SHP77 (cell line): ENCODE measurements around the gene NOS1AP.

Source experiments
- DNase-seq, 2 experiments: peaks; one replicate each; lab custom pipeline; 2025; lab: John Stamatoyannopoulos, UW

NOS1AP gene

DNA sequence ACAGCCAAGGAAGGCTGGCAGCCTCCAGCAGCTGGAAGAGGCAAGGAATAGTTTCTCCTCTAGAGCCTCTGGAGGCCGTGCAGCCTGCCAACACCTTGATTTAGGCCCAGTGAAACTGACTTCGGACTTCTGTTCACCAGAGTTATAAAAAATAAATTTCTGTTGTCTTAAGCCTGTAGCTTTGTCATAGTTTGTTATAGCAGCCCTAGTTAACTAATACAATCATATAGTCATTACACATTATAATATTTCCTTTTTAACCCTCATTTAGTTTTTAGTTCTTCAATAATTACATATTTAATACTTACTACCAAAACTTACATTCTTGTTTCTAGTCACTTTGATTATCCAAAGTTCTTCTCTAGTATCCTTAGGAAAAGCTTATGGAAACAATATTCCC lies 20.3 kb downstream of the NOS1AP start:
- no peak for DNase-seq

DNA sequence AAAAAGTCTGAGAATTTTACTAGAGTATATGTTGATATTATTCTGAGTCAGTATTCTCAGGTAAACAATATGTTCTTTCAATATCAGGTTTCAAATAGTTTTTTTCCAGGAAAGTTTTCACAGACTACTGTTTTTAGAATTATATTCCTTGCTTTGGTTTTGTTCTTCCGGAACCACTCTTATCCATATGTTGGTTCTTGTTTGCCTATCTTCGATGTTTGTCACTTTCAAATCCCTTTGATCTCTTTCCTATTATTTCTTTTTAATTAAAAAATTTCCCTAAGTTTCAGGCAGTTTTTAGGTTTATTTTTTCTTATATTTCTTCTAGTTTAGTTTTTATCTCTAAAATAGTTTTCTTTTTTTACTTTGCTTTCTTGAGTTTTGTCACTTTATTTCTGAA lies 20.9 kb downstream of the NOS1AP start:
- DNase-seq = no peak

DNA sequence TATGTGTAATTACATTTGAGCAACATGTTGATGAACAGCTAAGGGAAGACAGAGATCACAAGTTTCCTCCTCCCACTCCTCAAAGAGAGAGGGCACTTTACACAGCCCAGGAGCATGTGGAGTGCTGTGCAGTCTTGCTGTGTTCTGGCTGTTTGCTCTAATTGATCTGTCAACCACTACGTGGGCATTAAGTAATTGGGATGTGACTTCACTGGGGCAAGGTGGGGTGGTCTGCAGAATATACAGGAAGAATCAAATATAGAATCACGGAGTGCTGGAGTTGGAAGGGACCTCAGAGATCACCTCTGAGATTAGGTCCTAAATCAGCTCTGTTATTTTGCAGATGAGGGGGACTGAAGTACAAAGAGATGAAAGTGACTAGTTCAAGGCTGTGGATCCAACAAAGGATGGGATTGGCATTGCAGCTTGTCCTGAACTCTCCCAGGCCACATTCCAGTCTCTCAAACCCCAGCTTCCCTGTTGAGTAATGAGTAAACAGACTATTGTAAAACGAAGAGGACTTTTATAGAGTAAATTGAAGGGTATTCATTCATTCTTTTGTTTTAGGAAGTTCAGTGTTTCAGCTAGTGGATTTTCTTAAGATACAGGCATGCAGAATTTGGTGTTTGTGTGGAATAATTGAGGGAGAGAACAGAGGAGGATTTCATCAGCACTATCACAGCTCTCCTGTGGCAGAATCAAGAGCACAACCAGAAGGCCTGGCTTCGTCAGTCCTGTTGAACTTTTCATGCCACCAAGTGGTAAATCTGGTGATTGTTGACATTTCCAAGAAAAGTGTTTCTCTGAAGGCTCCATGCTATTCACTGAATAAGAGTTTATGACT lies 22.4 kb downstream of the NOS1AP start:
- no peak for DNase-seq

DNA sequence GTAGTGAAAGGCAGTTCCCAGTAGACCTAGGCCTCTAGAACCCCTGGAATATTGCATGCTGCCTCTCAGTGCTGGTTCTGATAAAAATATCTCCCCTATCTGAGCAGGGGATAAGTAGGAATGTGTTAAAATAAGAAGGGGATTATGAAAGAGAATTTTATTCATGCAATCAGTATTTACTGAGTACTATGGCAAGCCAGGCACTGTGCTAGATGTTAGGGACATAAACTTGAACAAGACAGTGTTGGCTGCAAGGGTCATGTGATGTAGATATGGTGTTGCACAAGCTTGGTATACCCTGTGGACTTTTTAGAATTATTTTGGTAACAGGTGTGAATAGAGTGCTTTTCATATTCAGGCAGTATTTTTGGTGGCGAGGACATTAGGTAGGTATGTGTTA lies 23.6 kb downstream of the NOS1AP start:
- DNase-seq = no peak

DNA sequence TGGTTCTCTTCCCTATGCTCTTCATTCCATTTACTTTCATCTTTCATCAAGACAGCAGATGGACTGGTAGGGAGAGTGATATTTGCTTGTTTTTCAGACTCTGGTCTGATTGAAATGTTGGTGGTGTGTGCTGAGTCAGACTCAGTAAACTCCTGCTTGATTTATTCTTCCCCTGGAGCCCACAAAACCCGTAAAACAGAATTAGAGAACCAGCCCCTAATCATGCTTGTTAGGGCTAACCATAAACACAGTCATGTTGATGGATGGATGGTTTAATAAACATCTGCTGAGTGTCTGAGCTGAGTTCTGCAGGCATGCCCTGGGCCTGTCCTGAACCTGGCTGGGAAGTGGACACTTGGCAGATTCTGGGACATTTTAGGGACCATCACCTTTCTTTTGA lies 24.8 kb downstream of the NOS1AP start:
- DNase-seq = no peak

DNA sequence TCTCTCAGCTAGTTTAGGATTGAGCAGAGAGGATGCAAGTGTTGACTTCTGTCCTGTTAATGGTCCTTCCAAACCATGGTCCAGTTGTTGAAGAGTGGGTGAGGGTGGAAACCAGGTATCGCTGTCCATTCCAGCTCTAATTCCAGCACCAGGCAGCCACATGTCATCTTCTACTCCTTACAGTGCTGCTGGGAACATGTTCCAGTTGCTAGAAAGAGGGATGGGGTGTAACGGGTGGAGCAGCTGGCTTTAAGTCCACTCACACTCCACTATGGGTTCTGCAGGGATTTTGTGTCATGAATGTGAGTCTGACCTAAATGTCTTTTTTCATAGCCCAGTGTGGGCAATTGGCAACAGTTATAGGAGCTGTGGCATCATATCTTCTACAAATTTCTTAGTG lies 25.2 kb downstream of the NOS1AP start:
- no peak for DNase-seq

DNA sequence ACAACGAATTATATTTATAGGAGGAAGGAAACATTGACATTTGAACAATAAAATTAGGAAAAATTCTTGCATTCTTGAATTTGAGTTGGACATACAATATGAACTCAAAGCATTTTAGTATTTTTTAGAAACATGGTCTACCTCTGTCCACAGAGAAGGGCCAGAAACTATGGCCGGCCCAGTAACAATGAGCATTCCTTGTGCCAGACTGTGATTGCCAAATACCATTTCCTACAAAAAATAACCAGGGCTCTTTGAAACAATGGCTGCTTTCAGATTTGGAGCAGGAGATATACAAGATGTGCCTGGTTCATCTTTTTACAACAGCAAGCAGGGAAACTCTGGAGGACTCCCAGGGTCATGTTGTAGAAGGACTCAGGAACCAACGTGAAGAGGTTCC lies 38.4 kb downstream of the NOS1AP start:
- DNase-seq = no peak

DNA sequence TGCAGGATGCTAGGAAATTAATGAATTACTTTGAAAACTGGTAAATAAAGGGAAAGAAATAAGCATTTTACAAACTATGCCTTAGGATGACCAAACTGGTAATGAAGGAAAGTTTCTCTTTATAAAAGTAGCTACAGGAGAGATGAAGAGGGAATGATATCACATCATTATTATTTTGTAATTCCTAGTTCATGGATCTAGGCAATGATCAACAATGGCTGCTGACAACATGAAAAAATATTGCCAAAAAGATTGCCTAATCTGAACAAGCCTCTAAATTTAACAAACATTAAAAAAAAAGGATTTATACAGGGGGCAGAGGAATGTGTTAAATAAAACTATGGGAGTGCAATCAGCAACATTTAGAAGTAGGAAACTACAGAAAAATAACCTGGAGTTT lies 38.9 kb downstream of the NOS1AP start:
- DNase-seq = no peak

DNA sequence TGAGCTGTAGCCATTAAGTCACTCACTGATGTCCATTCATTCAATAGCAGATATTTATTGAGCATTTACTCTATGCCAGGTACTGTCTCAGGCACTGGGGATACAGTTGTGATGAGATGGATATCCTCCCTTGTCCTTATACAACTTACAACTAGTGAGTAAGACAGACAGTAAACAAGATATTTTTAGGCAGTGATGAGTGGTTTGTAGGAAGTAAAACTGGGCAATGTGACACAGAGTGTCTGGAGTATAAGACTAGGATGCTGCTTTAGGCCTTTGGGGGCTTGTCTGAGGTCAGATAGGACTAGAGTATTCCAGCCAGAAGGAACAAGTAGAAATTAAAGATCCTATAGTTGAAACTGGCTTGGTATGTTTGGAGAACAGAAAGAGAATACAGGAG lies 41.4 kb downstream of the NOS1AP start:
- no peak for DNase-seq

DNA sequence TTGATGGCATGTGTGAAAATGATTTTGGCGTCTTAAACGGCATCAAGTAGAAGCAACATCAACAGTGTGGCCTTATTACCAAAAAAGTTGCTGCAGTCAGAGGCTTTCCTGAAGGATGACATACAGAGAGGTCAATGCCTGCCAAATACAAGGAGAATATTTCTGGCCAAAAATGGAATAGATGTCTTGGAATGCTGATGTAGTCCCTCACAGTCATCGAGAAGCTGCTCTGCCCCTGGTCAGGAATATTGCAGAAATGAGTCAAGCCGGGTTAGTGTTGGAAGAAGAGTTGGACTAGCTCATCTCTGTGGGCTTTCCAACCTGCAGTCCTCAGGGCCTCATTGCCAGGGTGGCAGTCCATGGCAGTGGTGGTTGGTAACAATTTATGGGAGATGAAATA lies 42.1 kb downstream of the NOS1AP start:
- DNase-seq = no peak

DNA sequence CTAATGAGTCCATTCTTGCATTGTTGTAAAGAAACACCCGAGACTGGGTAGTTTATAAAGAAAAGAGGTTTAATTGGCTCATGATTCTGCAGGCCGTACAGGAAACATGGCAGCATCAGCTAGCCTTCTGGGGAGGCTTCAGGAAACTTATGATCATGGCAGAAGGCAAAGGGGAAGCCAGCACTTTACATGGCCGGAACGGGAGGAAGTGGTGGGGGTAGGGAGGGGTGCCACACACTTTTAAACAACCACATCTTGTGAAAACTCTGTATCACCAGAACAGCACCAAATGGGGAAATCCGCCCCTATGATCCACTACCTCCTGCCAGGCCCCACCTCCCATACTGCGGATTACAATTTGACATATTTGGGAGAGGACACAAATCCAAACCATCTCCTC lies 43.9 kb downstream of the NOS1AP start:
- no peak for DNase-seq

DNA sequence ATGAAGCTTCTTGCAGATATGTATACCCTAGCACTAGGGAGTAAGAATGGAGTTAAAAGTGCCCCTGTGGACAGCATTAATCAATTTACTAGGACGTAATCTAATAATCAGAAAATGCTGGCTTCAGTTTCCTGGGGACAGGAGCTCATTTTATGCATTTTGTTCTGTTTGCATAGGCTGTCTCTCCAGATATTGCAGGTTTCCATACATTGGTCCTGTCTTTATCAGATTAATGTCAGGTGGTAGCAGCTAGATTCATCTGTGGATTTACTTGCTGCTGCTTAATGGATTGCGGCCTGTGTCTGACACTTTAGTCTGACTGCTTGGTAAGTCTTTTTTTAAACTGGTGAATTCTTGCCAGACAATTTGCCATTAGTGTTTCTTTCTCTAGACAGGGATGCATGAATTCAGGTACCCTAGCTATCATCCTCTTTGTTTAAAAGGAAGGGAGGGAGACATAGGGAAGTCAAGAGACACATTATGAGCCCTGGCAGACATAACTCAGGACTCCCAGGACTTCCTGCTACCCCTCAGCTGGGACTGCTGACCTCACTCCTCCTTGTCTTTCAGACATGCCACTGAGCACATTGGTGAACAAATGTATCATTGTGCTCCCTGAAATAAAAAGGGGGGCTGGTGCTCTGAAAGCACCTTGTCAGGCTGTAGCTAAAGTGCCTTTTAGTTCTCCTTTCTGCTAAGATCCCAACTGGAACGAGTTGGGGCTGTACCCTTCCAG lies 47.7 kb downstream of the NOS1AP start:
- no peak for DNase-seq

DNA sequence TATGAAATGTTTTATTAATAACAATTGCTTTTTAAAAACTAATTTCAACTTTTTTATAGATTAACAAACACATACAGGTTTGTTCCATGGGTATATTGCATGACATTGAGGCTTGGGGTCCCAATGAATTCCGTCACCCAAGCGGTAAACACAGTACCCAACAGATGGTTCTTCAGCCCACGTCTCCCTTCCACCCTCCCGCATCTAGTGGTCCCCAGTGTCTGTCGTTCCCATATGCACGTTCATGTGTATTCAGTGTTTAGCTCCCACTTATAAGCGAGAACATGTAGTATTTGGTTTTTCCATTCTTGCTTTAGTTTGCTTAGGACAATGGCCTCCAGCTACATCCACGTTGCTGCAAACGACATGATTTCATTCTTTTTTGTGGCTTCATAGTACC lies 48.6 kb downstream of the NOS1AP start:
- DNase-seq = no peak

DNA sequence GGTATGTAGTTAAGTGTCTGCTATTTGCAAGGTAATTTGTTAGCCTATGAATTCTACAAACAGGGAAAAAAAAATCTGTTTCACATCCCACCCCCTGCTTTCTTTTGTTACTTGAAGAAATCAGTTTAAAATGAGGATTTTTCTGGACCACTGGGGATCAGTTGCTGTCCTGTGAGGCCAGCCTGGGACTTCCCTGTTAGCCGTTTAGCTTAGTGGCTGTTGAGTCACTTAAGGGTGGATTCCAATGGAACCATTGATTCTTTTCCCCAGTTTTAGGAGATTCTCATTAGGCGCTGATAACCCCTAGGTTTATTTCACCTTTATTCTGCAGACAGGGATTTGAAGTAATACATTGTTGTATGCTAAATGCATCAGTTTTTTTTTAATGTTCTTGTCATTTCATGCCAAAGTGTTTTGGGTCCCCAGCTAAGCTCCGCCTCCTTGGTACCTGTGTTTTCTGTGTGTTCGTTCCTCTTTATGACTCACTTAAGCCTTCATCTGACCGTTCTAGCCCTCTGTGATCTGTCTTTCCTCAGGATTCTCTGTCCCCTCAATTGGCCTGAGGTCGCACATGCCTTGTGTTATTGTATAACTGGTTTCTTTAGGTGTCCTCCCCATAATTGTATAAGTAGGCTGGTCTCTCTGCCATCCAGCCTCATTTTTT lies 59.3 kb downstream of the NOS1AP start:
- no peak for DNase-seq

DNA sequence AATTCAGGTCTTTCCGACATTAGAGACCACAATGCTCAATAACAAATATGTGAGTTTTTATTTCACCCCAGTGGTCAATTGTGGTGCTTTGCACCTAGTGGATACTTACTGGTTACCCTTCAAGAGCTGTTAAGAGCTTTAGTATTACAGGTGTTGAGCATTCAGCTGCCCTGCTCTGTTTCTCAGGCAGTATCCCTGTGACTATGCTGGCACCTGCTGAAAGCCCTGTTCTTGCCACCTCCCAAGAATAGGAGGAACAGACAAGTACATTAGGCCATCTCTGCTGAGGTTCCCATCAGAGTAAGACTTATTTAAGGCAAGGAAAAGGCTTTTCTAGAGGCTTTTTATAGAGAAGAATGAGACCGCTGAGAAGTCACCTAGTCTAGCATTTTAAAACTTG lies 60.8 kb downstream of the NOS1AP start:
- no peak for DNase-seq

DNA sequence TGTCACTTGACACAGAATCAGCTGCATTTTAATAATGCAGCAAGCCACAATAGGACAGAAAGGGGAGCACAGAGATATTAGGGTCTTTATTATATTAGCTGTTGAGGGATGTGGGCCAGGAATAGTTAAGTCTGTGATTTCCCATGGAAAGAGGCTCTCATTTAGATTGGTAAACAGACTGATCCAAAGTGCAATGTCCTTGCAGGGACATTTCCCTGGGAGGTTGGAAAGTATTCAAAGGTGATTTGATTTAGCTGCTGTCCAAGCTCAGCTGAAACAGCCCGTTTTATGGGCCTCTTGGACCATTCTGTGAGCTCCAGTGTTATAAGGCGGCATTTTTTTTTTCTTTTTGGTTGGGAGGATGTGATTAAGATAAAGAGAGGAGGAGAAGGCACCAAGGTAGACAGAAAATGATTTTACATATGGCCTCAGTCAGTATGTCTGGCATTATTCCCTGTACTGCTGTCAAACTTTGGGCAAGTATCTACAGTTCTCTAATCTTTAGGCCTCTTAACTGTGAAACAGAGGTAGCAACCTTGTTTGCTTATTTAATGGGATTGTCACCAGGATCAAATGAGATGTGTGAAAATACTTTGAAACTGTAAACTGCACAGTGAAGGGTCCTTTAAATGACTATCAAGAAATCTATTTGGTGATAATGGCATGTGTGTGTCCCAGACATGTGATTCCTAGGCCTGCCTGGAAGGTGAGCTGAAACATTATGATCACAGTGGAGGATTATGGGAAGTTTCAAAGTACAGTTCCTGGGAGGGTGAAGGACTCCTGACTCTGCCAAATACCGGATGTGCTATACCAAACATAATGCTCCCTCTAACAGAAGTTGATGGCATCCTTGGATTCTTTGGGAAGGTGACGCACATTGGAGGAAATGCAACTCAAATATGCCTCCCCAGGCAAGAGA lies 62.2 kb downstream of the NOS1AP start:
- no peak for DNase-seq

DNA sequence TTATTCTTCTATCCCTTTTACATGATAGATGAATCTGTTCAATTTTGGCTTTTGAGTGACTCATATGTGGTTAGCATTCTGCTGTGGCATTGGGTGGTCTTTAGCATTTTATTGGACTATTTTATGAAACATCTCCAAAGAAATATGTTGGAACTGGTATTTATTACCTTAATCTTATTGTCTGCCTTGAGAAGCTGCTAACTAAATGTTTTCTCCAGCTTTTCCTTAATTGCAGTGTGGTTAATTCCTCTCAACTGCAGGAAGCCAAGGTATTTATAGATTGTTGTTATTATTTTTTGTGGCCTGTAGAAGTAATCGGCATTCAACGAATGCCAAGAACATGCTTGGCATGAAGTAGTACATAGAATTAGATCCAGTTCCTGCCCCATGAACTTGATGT lies 64.1 kb downstream of the NOS1AP start:
- no peak for DNase-seq

DNA sequence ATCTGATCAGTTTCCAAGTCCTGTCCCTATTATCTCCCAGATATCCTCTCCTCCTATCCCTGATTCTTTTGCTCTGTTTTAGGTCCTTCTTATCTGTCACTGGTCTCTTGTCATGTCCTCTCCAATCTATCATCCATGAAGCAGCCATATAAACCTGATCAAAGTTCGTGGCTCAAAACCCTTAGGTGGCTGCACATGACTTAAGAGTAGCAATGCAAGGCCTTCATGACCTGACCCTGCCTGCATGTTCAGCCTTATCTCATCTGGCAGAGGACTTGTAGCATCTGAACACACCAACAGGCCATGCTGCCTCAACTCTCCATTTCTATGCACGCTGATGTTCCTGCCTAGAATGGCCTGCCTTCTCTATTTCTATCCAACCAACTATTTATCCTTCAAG lies 65.2 kb downstream of the NOS1AP start:
- no peak for DNase-seq

DNA sequence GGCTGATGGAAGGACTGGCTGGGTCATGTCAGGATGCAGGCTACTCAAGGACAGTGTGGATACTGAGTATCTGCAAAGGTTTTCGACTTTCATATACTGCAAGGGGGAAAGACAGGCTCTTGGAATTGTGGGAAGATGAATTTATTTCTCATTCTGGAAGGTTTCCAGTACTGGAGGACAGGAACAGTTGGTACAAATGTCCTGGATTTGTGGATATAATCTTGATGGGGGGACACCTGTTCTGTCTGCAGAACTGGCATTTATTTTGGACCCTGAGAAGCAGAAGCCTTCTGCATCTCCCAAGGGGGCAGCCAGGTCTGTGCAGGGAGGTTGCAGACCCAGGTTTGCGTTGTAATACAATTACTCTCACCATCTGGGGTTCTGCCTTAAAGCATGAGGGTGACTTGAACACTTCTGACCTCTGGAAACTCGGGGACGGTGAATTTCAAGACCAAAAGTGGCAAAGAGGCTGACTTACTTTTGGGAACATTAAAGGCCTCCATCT lies 65.8 kb downstream of the NOS1AP start:
- DNase-seq = no peak

DNA sequence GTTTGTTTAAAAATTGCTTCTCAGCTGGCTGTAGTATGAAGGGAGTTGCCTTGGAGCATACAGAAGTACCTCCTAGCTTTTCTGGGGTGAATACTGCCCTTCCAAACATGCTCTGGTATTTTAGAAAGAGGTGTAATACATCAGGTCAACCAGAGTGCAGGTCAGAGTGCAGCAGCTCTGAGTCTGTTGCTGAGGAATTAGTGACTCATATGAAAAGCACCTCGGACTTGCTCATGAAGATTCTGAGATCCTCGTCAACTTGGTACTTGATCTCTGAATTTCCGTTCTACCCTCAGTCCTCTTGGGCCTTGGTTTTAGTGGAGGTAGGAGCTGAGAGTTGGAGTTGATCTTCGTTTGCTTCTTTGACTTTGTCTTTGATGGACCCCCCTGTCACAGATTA lies 67.3 kb downstream of the NOS1AP start:
- DNase-seq = no peak

DNA sequence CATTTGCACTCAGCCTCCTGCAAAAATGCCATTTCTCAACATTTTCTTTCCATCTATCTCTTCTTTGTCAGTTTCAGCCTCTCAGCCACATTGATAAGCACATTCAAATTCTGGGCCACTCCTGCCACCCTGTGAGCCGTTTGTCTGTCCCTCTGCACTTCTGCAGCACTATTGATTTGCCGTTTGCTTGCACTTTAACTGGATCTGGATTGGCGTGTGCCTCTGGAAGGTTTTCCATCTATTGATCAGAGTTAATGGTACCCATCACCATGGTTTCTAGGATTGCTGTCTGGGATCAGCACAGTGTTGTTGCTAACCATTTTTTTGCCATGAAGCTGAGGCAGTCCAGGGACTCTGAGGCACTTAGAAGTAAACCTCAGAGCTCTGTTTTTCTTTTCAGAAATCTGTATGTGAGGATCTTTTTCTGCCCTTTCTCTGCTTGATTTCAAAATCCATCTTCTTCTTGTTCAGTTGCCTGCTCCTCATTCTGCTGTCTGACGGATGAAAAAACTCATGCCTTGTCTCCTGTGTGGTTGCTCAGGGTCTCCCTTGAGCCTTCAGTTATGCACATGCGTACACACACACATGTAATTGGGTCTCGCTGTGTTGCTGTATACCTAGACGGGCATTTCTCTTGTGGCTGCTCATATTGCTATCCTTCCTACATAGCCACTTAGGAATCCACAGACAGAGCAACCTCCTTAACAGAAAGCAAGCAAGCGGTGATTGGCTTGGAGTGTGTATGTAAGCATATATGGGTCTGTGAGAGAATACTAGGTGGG lies 67.9 kb downstream of the NOS1AP start:
- DNase-seq = no peak
